GDM1 (cell line): ENCODE measurements around the gene HABP4.
A peak's percentile ranks its signal among the peaks of the same experiment; 100 is the strongest.

Source experiments
- DNase-seq: peaks from one replicate; lab custom pipeline; 2025; lab: John Stamatoyannopoulos, UW

Gene HABP4

GRCh38 chr9:96436063-96436455 is 13.9 kb upstream of the HABP4 start:
- DNase-seq = no peak

GRCh38 chr9:96436456-96437126 is 13.4 kb upstream of the HABP4 start:
- no peak for DNase-seq

GRCh38 chr9:96437454-96437853 is 12.5 kb upstream of the HABP4 start:
- DNase-seq = no peak

GRCh38 chr9:96440671-96441199 is 9.2 kb upstream of the HABP4 start:
- DNase-seq = no peak

- DNase-seq = peak; percentile 22
Observed at GRCh38 chr9:96441798-96442445, 8.0 kb upstream of the HABP4 start.

GRCh38 chr9:96442491-96442890 is 7.5 kb upstream of the HABP4 start:
- no peak for DNase-seq

- no peak for DNase-seq
Observed at GRCh38 chr9:96447406-96447805, 2.6 kb upstream of the HABP4 start.

- no peak for DNase-seq
Observed at GRCh38 chr9:96448546-96449170, 1.3 kb upstream of the HABP4 start.

- DNase-seq = no peak
Observed at GRCh38 chr9:96449523-96449844, 485 bp upstream of the HABP4 start.

- DNase-seq = no peak
Observed at GRCh38 chr9:96450613-96451528, 902 bp downstream of the HABP4 start.

GRCh38 chr9:96453625-96454024 is 3.7 kb downstream of the HABP4 start:
- DNase-seq = no peak

- no peak for DNase-seq
Observed at GRCh38 chr9:96457266-96457665, 7.3 kb downstream of the HABP4 start.

- no peak for DNase-seq
Observed at GRCh38 chr9:96458226-96458625, 8.3 kb downstream of the HABP4 start.

- no peak for DNase-seq
Observed at GRCh38 chr9:96459268-96460007, 9.5 kb downstream of the HABP4 start.

- DNase-seq = no peak
Observed at GRCh38 chr9:96460470-96460869, 10.5 kb downstream of the HABP4 start.

- DNase-seq = no peak
Observed at GRCh38 chr9:96460882-96461281, 10.9 kb downstream of the HABP4 start.

GRCh38 chr9:96461336-96461735 is 11.4 kb downstream of the HABP4 start:
- no peak for DNase-seq

- no peak for DNase-seq
Observed at GRCh38 chr9:96462541-96462940, 12.6 kb downstream of the HABP4 start.

GRCh38 chr9:96464426-96464825 is 14.5 kb downstream of the HABP4 start:
- DNase-seq = no peak

GRCh38 chr9:96467784-96468183 is 17.8 kb downstream of the HABP4 start:
- DNase-seq = no peak

GRCh38 chr9:96476013-96476412 is 26.0 kb downstream of the HABP4 start:
- no peak for DNase-seq

- DNase-seq = no peak
Observed at GRCh38 chr9:96476591-96476990, 26.6 kb downstream of the HABP4 start.
